Measurements from ENCODE around the gene SNAPC3. TPM values are rescaled to one million over a fixed set of nuclear protein-coding genes. Genes with fewer than 3 reads are reported as not detected.

Gene SNAPC3
- total and polyA plus RNA-seq, 4 donors: 46.3 to 74.3 (median 49.3) TPM

GRCh38 chr9:15389173-15389572, 33.5 kb upstream of the SNAPC3 start:
- Histone ChIP-seq H3K27ac (ENCODE audit: low read depth, low read length) (no peak overlapping the region), H3K27me3 (ENCODE audit: control insufficient read depth, insufficient read depth, low read length) (no peaks in the 10 kb centered on the region), H3K4me1 (ENCODE audit: control insufficient read depth, insufficient read depth, low read length) (no peaks in the 10 kb centered on the region), H3K36me3 (ENCODE audit: control insufficient read depth, insufficient read depth, low read length) (no peaks in the 10 kb centered on the region), H3K4me3 (ENCODE audit: low read depth, low read length) (no peak overlapping the region), H3K9me3 (ENCODE audit: control insufficient read depth, insufficient read depth, low read length) (no peaks in the 10 kb centered on the region)
- no peak for DNase-seq (ENCODE audit: low read depth in 4 of 6, low spot score in 6 of 6)

GRCh38 chr9:15389631-15390030, 33.0 kb upstream of the SNAPC3 start:
- no CpG with 5 or more reads among the region's 4 CpGs for WGBS (ENCODE audit: insufficient coverage)
- Histone ChIP-seq H3K27me3 (ENCODE audit: control insufficient read depth, insufficient read depth, low read length) (no peaks in the 10 kb centered on the region), H3K36me3 (ENCODE audit: control insufficient read depth, insufficient read depth, low read length) (no peaks in the 10 kb centered on the region), H3K4me1 (ENCODE audit: control insufficient read depth, insufficient read depth, low read length) (no peaks in the 10 kb centered on the region), H3K4me3 (ENCODE audit: low read depth, low read length) (no peak overlapping the region), H3K27ac (ENCODE audit: low read depth, low read length) (no peak overlapping the region), H3K9me3 (ENCODE audit: control insufficient read depth, insufficient read depth, low read length) (no peaks in the 10 kb centered on the region)
- no peak for DNase-seq (ENCODE audit: low read depth in 4 of 6, low spot score in 6 of 6)

- Histone ChIP-seq H3K36me3 (ENCODE audit: control insufficient read depth, insufficient read depth, low read length) (no peaks in the 10 kb centered on the region), H3K4me3 (ENCODE audit: low read depth, low read length) (no peak overlapping the region), H3K9me3 (ENCODE audit: control insufficient read depth, insufficient read depth, low read length) (no peaks in the 10 kb centered on the region), H3K4me1 (ENCODE audit: control insufficient read depth, insufficient read depth, low read length) (no peaks in the 10 kb centered on the region), H3K27ac (ENCODE audit: low read depth, low read length) (no peak overlapping the region), H3K27me3 (ENCODE audit: control insufficient read depth, insufficient read depth, low read length) (no peaks in the 10 kb centered on the region)
- no CpG with 5 or more reads among the region's 2 CpGs for WGBS (ENCODE audit: insufficient coverage)
- DNase-seq (ENCODE audit: low read depth in 4 of 6, low spot score in 6 of 6): peak in 1 of 6 donors; percentile 58
Observed at GRCh38 chr9:15390201-15390600, 32.5 kb upstream of the SNAPC3 start.

- no peak overlapping the region for H3K27ac ChIP-seq (ENCODE audit: low read depth, low read length)
- no peak overlapping the region for H3K4me3 ChIP-seq (ENCODE audit: low read depth, low read length)
- no peaks in the 10 kb centered on the region for H3K4me1 ChIP-seq (ENCODE audit: control insufficient read depth, insufficient read depth, low read length)
- DNase-seq (ENCODE audit: low read depth in 4 of 6, low spot score in 6 of 6): no peak
- no peaks in the 10 kb centered on the region for H3K27me3 ChIP-seq (ENCODE audit: control insufficient read depth, insufficient read depth, low read length)
- 83% methylated on average over 4 of the region's 5 CpGs for WGBS (ENCODE audit: insufficient coverage)
- no peaks in the 10 kb centered on the region for H3K36me3 ChIP-seq (ENCODE audit: control insufficient read depth, insufficient read depth, low read length)
- no peaks in the 10 kb centered on the region for H3K9me3 ChIP-seq (ENCODE audit: control insufficient read depth, insufficient read depth, low read length)
Observed at GRCh38 chr9:15392363-15392762, 30.3 kb upstream of the SNAPC3 start.

DNA sequence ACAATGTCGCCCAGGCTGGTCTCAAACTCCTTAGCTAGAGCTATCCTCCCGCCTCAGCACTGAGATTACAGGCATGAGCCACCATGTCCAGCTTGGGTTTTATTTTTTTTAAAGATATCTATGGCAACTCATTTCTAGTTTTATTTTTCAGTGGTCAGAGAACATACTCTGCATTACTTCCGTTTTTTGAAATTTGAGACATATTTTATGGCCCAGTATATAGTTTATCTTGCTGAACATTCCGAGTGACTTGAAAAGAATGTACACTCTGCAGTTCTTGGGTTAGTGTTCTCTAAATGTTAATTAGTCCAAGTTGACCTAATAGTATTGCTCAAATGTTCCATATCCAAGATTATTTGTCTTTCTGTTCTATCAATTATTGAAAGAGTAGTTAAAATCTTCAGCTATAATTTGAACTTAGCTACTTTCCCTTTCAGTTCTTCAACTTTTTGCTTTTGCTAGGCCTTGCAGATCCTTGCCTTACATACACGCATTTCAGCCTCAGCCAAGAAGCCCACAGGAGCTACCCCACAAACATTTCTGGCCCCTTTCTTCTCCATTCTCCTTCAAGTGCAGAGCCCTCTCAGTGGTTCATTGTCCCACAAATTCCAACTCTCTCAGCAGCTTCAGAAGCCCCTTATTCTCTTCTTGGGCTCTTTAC, 22.3 kb upstream of the SNAPC3 start:
- no peak for DNase-seq (ENCODE audit: low read depth in 4 of 6, low spot score in 6 of 6)
- Histone ChIP-seq H3K27ac (ENCODE audit: low read depth, low read length) (no peak overlapping the region), H3K9me3 (ENCODE audit: control insufficient read depth, insufficient read depth, low read length) (no peaks in the 10 kb centered on the region), H3K4me1 (ENCODE audit: control insufficient read depth, insufficient read depth, low read length) (no peaks in the 10 kb centered on the region), H3K36me3 (ENCODE audit: control insufficient read depth, insufficient read depth, low read length) (no peaks in the 10 kb centered on the region), H3K27me3 (ENCODE audit: control insufficient read depth, insufficient read depth, low read length) (no peaks in the 10 kb centered on the region), H3K4me3 (ENCODE audit: low read depth, low read length) (no peak overlapping the region)
- 47% methylated on average over 2 of the region's 5 CpGs for WGBS (ENCODE audit: insufficient coverage)

- Histone ChIP-seq H3K4me1 (ENCODE audit: control insufficient read depth, insufficient read depth, low read length) (no peaks in the 10 kb centered on the region), H3K27ac (ENCODE audit: low read depth, low read length) (no peak overlapping the region), H3K4me3 (ENCODE audit: low read depth, low read length) (no peak overlapping the region), H3K36me3 (ENCODE audit: control insufficient read depth, insufficient read depth, low read length) (no peaks in the 10 kb centered on the region), H3K27me3 (ENCODE audit: control insufficient read depth, insufficient read depth, low read length) (no peaks in the 10 kb centered on the region), H3K9me3 (ENCODE audit: control insufficient read depth, insufficient read depth, low read length) (no peaks in the 10 kb centered on the region)
- 76% methylated on average over 6 of the region's 8 CpGs for WGBS (ENCODE audit: insufficient coverage)
- peak in 1 of 6 donors; percentile 11 for DNase-seq (ENCODE audit: low read depth in 4 of 6, low spot score in 6 of 6)
Observed at GRCh38 chr9:15401266-15401665, 21.4 kb upstream of the SNAPC3 start.

- Histone ChIP-seq H3K9me3 (ENCODE audit: control insufficient read depth, insufficient read depth, low read length) (no peaks in the 10 kb centered on the region), H3K27ac (ENCODE audit: low read depth, low read length) (no peak overlapping the region), H3K27me3 (ENCODE audit: control insufficient read depth, insufficient read depth, low read length) (no peaks in the 10 kb centered on the region), H3K4me3 (ENCODE audit: low read depth, low read length) (no peak overlapping the region), H3K4me1 (ENCODE audit: control insufficient read depth, insufficient read depth, low read length) (no peaks in the 10 kb centered on the region), H3K36me3 (ENCODE audit: control insufficient read depth, insufficient read depth, low read length) (no peaks in the 10 kb centered on the region)
- DNase-seq (ENCODE audit: low read depth in 4 of 6, low spot score in 6 of 6): no peak
- WGBS (ENCODE audit: insufficient coverage): no CpG with 5 or more reads among the region's 4 CpGs
Observed at GRCh38 chr9:15403155-15403554, 19.5 kb upstream of the SNAPC3 start.

DNA sequence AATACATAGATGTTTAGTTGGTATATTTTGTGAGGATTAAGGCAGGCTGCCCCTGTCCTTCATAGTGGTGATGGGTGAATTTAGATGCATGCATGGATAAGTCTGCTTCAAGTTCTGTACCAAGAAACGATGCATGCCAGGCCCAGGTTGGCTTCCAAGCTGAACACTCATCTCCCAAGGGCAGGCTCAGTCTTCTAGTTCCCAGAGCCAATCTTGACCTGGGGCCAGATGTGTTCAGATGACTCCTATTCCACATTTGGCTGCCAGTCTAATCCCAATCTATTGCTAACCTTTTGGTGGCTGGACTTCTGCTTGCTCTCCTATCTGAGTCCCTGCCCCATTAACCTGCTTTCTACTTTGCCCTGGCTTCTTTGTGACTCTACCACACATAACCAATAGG, 18.5 kb upstream of the SNAPC3 start:
- Histone ChIP-seq H3K36me3 (ENCODE audit: control insufficient read depth, insufficient read depth, low read length) (no peaks in the 10 kb centered on the region), H3K27ac (ENCODE audit: low read depth, low read length) (no peak overlapping the region), H3K4me1 (ENCODE audit: control insufficient read depth, insufficient read depth, low read length) (no peaks in the 10 kb centered on the region), H3K27me3 (ENCODE audit: control insufficient read depth, insufficient read depth, low read length) (no peaks in the 10 kb centered on the region), H3K4me3 (ENCODE audit: low read depth, low read length) (no peak overlapping the region), H3K9me3 (ENCODE audit: control insufficient read depth, insufficient read depth, low read length) (no peaks in the 10 kb centered on the region)
- DNase-seq (ENCODE audit: low read depth in 4 of 6, low spot score in 6 of 6): no peak
- WGBS (ENCODE audit: insufficient coverage): 88% methylated on average over 1 of the region's 1 CpG

GRCh38 chr9:15416880-15417279, 5.8 kb upstream of the SNAPC3 start:
- no peak overlapping the region for H3K27ac ChIP-seq (ENCODE audit: low read depth, low read length)
- H3K36me3 ChIP-seq (ENCODE audit: control insufficient read depth, insufficient read depth, low read length): no peaks in the 10 kb centered on the region
- no peaks in the 10 kb centered on the region for H3K27me3 ChIP-seq (ENCODE audit: control insufficient read depth, insufficient read depth, low read length)
- H3K4me3 ChIP-seq (ENCODE audit: low read depth, low read length): no peak overlapping the region
- H3K4me1 ChIP-seq (ENCODE audit: control insufficient read depth, insufficient read depth, low read length): no peaks in the 10 kb centered on the region
- peaks cover 2% of the 10 kb centered on the region for H3K9me3 ChIP-seq (ENCODE audit: control insufficient read depth, insufficient read depth, low read length)
- WGBS (ENCODE audit: insufficient coverage): no CpG with 5 or more reads among the region's 2 CpGs
- DNase-seq (ENCODE audit: low read depth in 4 of 6, low spot score in 6 of 6): peak in 2 of 6 donors; percentile 36 to 49

GRCh38 chr9:15417626-15418025, 5.0 kb upstream of the SNAPC3 start:
- no peaks in the 10 kb centered on the region for H3K4me1 ChIP-seq (ENCODE audit: control insufficient read depth, insufficient read depth, low read length)
- no peak for DNase-seq (ENCODE audit: low read depth in 4 of 6, low spot score in 6 of 6)
- no peak overlapping the region for H3K4me3 ChIP-seq (ENCODE audit: low read depth, low read length)
- WGBS (ENCODE audit: insufficient coverage): 55% methylated on average over 6 of the region's 6 CpGs
- H3K27me3 ChIP-seq (ENCODE audit: control insufficient read depth, insufficient read depth, low read length): no peaks in the 10 kb centered on the region
- H3K36me3 ChIP-seq (ENCODE audit: control insufficient read depth, insufficient read depth, low read length): no peaks in the 10 kb centered on the region
- H3K9me3 ChIP-seq (ENCODE audit: control insufficient read depth, insufficient read depth, low read length): peaks cover 2% of the 10 kb centered on the region
- no peak overlapping the region for H3K27ac ChIP-seq (ENCODE audit: low read depth, low read length)

Measured in spinal cord (tissue), 10 donors.